HG03342 (cell line): ENCODE measurements around the gene TSPAN32.

Source experiments
- ATAC-seq: cut with Tn5 transposase; IDR thresholded peaks from one replicate; pipeline ENCODE4 v1.9.1; 2021; ENCODE audit warnings: mild to moderate bottlenecking, moderate library complexity; ENCODE audit not compliant: unreplicated experiment

Gene TSPAN32

DNA sequence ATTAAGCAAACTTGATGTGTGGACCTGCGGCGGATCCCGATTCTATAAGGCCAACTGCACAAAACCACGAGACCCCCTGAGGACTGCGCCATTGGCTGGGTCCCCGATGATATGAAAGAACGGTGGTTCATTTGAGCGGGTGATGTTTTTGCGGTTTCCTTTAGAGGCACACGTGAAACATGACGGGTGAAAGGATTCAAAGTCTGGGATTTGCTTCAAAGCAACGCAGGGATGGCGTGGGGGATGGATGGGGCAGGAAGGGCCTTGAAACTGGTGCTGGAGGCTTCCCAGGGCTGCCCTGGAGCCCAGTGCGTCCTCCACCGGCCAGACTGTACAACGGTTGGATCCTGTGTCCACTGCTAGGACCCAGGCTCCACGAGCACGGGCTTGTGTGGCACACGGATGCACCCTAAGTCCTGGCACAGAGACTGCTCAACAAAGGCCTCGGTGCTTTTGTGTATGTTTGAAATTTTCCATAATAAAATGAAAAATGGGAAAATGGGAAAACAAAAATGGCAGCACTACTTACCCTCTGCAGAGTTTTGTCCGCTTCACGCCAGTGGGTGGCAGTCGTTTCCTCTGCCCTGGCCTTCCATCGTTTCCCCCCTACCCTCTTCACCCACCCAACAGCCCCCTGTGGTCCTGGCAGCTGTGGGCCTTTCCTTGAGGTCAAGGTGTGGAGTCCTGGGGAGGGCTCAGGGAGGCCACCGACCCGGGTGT lies 35.1 kb upstream of the TSPAN32 start:
- no peak for ATAC-seq

- no peak for ATAC-seq
Measured at GRCh38 chr11:2267306-2267850, 34.4 kb upstream of the TSPAN32 start.

DNA sequence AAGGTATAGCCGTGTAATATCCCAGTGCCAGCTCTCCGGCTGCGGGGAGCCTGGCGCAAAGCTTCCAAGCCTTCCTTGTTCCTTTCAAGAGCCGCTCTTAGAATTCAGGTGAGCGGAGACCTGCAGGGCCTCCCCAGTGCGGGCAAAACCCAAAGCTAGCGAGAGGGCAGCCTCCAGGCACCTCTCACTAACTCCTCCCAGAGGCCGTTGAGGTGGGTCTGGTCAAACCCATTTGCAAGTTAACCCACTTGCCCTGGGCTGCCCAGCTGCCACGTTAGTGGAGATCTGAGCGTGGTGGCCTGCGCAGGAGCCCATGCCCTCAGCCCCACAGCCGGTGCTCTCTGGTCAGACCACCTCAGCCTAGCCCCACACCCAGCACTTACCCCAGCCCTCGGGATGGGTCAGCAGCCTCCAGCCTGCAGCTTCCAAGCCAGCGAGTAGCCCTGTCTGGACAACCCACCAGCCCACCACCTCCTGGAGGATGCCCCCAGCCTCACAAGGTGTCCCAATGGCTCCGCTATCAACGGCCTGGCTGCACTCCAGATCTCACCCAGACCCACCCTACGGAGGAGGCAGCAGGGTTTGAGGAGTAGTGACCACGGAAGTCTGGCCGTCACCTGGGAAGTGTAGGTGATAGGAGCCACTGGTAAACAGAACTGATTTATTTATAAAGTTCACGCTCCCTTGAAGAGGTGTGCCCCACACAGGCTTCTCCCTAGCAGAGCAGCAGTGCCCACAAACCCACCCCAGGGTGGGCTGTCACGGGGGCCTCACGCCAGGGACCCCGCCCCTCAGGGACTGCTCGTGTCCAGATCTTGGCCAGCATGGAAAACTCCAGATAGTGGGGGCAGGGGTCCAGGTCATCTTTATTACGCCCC lies 33.7 kb upstream of the TSPAN32 start:
- no peak for ATAC-seq

DNA sequence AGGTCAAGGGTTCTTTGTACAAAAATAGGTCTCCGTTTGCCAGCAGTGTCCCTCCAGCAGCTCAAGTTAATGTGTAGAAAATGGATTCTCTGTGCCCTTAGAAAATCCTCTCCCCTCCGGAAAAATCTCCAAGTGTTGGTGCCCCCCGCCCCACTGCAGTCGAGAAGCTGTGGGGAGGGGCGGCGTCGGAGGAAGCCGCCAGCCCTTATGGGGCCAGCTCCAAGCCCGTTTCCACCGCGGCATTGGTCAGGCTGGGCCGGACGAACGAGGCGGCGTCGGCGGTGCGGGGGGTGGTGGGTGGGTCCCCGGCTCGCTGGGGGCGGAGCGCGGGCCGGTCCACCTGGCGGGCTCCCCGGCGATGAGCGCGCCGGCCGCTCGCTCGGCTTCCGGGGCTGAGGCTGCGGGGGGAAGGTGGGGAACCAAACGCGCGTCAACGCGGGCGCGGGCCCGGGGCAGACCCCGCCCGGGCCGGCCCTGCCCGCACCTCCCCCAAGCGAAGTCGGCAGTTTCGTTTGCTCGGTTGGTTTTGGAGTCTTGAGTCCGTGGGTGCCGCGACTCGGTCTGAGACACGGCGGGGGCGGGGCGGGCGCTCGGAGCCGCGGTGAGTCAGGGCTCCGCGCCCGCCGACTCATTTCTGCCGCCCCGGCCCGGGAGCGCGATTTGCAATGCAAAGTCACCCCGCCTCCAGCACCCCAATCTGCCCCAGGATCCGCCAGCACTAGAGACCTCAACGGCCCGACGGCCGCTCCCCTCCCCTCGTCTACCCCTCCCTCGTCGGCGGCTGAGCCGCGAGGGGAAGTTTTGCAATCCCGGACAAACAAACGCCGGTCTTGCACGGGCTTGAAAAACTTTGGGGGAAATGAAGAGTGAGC lies 32.8 kb upstream of the TSPAN32 start:
- ATAC-seq = no peak

- no peak for ATAC-seq
Measured at GRCh38 chr11:2269601-2270321, 32.1 kb upstream of the TSPAN32 start.

DNA sequence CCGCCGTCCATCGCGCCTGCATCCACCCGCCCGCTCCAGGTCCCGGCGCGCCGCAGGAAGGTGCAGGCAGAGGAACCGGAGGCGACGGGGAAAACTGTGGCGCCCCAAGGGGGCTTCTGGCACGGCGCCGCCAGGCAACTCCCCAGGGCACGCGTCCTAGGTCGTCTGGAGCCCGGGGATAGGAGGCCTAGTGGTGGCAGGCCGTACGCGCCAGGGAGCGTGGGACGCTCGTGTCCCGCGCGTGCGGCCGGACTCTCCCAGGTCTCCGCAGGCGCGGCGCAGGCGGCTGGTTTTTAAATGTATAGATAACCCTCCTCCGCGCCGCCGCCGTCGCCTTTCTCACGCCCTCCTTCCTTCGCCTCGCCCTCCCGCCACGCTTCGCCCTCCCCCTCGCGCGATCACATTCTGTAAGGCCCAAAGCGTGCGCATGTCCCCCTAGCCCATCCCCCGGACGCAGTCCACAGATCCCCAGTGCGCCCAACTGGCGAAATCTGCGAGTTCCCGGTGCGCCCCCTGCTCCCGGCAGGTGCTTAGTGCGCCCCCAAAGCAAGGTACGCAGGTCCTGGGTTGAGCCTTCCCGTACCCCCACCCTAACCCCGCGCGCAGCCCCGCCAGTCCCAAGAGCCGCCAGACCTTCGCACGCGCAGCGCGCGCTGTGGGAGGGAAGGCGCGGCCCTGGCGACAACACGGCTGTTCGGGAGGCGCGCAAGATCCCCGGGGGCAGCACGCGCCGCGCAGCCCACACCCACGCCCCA lies 31.3 kb upstream of the TSPAN32 start, which contains the start of gene ASCL2:
Gene ASCL2, minus strand, starts transcription at position 267 of the 755 bp plus-strand sequence. Its CDS starts 256 bp downstream, at position 11.
- no peak for ATAC-seq

DNA sequence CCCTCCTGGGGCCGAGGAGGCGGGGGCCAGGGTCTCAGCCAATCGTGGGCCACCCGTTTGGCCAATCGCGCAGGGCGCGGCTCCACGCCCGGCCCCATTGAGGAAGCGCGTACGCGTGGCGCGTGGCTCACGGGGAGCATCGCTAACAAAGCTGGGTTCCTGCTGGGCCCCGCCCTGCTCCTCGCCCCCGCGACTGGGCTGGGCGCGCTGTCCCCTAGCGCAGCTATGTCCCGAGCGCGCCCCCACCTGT lies 30.8 kb upstream of the TSPAN32 start:
- ATAC-seq = no peak

GRCh38 chr11:2271327-2272227 lies 30.2 kb upstream of the TSPAN32 start:
- ATAC-seq = no peak

- no peak for ATAC-seq
Measured at GRCh38 chr11:2272228-2272945, 29.4 kb upstream of the TSPAN32 start.

GRCh38 chr11:2272946-2273280 lies 28.9 kb upstream of the TSPAN32 start:
- ATAC-seq = no peak

- ATAC-seq = no peak
Measured at GRCh38 chr11:2273311-2273710, 28.5 kb upstream of the TSPAN32 start.

GRCh38 chr11:2273771-2274170 lies 28.0 kb upstream of the TSPAN32 start:
- ATAC-seq = no peak

- no peak for ATAC-seq
Measured at GRCh38 chr11:2275334-2276279, 26.2 kb upstream of the TSPAN32 start.

DNA sequence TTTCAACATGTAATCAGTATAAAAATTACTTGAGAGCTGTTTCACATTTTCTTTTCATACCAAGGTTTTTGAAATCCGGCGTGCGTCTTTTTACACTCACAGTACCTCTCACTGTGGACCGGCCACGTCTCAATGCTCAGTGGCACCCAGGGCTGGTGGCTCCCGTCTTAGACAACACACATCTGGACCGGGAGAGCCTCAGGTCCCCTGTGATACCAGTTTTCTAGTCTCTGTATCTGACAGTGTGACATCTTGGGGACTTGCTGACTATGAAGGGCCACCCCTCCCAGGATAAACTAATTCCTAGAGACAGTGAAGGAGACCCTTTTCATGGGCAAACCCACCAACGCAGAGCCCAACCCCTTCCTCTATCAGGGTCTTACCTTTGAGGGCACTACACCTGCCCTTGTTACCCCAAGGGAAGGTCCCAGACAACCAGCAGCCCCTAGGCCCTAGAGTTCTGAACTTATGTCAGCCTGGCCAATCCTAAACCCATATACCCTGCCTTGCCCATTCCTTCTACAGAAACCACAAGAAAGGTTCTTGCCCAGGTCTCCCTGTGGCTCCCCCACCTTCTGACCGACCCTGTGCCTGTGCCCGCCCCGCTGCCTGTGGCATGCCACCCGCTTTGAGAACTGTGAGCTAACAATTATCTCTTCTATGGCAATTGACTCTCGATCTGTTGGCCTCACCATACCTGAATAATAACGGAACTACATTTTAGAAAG lies 25.4 kb upstream of the TSPAN32 start:
- no peak for ATAC-seq

DNA sequence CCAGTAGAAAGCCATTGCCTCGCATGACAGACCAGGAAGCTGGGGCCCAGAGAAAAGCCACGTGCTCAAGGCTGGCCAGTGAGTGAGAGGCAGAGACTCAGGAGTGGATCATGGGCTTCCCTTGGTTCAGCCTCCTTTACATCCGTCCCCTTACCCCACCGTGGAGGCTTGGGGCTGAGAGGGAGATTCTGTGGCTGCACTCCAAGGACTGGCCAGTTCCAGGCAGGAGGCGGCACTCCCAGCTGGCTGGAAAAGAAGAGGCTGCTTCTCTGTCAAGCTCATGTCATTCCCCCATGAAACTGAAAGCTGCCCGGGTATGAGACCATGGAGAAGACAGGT lies 24.8 kb upstream of the TSPAN32 start:
- ATAC-seq = no peak

DNA sequence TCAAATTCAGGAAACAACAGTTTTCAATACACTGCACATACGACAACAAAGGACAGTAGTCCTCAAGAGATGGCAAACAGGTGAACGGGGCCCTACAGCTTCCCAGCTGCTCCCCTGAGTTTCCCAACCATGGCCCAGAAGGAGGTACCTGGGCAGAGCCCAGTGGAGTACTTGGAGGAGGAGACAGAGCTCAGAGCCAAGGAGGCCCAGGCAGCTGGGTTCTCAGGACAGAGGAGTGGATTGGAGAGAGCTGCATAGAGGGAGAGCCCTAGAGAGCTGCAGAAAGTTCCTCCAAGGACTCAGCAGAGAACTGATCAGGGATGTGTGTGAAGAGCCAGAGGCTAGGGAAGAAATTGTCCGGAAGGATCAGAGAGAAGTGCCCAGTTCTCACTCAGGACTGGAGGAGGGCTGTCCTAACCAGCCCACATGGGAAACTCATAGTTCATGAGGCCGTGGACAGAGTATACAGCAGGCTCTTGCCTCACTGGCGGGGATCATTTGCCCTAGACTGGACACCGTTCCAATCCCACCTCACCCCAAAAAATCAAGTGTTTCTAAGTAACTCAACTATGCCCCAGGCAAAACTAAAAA lies 23.8 kb upstream of the TSPAN32 start:
- no peak for ATAC-seq
